ENCODE data around the gene SPOP.

- TF ChIP-seq SUZ12 (IDR thresholded peaks at IDR 0.05) (no peak), SP1 (IDR thresholded peaks at IDR 0.05) (no peak), FOXM1 (IDR thresholded peaks at IDR 0.05; ENCODE audit: borderline replicate concordance) (no peak)
Observed at GRCh38 chr17:49588312-49588711, 89.6 kb downstream of the SPOP start.
